ENCODE data around the gene RPS6KA4. TPM values are rescaled to one million over a fixed set of nuclear protein-coding genes. Genes with fewer than 3 reads are reported as not detected.

RPS6KA4 gene
- polyA plus RNA-seq, 1 donor from 2014 or later, result 24.6 TPM

DNA sequence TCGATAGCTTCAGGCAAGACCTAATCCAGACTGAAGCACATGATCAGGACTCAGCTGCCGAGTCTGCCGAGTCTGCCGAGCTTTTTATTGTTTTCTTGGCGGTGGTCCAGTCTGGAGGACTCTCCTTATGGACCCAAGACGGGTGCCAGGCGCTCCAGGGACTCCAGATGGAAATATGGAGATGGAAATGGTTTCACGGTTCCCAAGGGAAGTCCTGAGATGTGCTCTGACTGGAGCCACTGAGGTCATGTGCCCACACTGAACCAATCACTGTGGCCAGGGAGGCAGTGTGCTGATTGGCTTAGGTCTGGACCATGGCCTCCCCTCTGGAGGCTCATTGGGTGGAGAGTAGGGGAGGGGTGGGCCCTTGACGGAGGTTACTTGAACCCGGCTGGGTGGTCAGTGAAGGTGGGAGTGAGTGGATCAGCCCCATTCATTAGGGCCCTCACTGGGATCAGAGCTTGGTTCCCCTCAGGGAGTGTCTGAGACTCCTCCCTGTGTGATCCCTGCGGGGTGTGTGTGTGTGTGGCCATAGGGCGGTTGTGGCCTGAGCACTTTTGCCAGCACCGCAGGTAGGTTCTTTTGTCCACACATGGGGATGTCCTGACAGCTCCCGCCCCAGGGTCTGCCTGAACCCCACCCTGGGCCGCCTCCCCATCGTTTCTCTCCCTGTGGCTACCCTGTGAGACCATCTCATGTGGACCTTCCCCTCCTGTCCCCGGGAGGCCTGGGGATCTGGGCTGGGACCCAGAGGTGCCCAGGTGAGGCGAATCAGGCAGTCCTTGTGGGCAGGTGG is 14.0 kb downstream of the RPS6KA4 start:
- Histone ChIP-seq H3F3A (ENCODE audit: insufficient read depth, low read length, poor library complexity, severe bottlenecking) (no peaks in the 10 kb centered on the region), H2AFZ (ENCODE audit: low read depth, low read length) (no peak overlapping the region), H3K4me3 (ENCODE audit: low read length) (no peak overlapping the region), H4K20me1 (ENCODE audit: insufficient read depth) (no peaks in the 10 kb centered on the region), H3K9ac (ENCODE audit: low read length) (no peak overlapping the region), H3K27ac (ENCODE audit: low read length) (no peak overlapping the region), H3K9me2 (ENCODE audit: insufficient read depth, low read length) (no peaks in the 10 kb centered on the region), H3K36me3 (ENCODE audit: insufficient read depth, low read length) (no peaks in the 10 kb centered on the region), H3K9me3 (ENCODE audit: low read length) (no peaks in the 10 kb centered on the region), H3K4me2 (ENCODE audit: low read length) (no peak overlapping the region), H3K79me2 (replicated peaks; ENCODE audit: insufficient read depth, low read length) (no peaks in the 10 kb centered on the region), H3K27me3 (ENCODE audit: insufficient read depth, low read depth, low read length) (no peaks in the 10 kb centered on the region)
- TF ChIP-seq, protein P1, sequence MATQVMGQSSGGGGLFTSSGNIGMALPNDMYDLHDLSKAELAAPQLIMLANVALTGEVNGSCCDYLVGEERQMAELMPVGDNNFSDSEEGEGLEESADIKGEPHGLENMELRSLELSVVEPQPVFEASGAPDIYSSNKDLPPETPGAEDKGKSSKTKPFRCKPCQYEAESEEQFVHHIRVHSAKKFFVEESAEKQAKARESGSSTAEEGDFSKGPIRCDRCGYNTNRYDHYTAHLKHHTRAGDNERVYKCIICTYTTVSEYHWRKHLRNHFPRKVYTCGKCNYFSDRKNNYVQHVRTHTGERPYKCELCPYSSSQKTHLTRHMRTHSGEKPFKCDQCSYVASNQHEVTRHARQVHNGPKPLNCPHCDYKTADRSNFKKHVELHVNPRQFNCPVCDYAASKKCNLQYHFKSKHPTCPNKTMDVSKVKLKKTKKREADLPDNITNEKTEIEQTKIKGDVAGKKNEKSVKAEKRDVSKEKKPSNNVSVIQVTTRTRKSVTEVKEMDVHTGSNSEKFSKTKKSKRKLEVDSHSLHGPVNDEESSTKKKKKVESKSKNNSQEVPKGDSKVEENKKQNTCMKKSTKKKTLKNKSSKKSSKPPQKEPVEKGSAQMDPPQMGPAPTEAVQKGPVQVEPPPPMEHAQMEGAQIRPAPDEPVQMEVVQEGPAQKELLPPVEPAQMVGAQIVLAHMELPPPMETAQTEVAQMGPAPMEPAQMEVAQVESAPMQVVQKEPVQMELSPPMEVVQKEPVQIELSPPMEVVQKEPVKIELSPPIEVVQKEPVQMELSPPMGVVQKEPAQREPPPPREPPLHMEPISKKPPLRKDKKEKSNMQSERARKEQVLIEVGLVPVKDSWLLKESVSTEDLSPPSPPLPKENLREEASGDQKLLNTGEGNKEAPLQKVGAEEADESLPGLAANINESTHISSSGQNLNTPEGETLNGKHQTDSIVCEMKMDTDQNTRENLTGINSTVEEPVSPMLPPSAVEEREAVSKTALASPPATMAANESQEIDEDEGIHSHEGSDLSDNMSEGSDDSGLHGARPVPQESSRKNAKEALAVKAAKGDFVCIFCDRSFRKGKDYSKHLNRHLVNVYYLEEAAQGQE (IDR thresholded peaks at IDR 0.05; ENCODE audit: borderline replicate concordance), result no peak
- TF ChIP-seq TAF1 (IDR thresholded peaks at IDR 0.05; ENCODE audit: low read depth) (no peak), EZH2 (IDR thresholded peaks at IDR 0.05; ENCODE audit: borderline replicate concordance, insufficient read depth, low read length, poor library complexity, severe bottlenecking) (no peak), SMC3 (conservative IDR thresholded peaks at IDR 0.05; ENCODE audit: poor library complexity) (no peak), POLR2AphosphoS5 (IDR thresholded peaks at IDR 0.05) (no peak), RAD21 (conservative IDR thresholded peaks at IDR 0.05) (no peak), EP300 (conservative IDR thresholded peaks at IDR 0.05; ENCODE audit: poor library complexity, severe bottlenecking) (no peak), MXI1 (conservative IDR thresholded peaks at IDR 0.05; ENCODE audit: poor library complexity, severe bottlenecking) (no peak)
- TF ChIP-seq, protein P2, sequence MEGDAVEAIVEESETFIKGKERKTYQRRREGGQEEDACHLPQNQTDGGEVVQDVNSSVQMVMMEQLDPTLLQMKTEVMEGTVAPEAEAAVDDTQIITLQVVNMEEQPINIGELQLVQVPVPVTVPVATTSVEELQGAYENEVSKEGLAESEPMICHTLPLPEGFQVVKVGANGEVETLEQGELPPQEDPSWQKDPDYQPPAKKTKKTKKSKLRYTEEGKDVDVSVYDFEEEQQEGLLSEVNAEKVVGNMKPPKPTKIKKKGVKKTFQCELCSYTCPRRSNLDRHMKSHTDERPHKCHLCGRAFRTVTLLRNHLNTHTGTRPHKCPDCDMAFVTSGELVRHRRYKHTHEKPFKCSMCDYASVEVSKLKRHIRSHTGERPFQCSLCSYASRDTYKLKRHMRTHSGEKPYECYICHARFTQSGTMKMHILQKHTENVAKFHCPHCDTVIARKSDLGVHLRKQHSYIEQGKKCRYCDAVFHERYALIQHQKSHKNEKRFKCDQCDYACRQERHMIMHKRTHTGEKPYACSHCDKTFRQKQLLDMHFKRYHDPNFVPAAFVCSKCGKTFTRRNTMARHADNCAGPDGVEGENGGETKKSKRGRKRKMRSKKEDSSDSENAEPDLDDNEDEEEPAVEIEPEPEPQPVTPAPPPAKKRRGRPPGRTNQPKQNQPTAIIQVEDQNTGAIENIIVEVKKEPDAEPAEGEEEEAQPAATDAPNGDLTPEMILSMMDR (IDR thresholded peaks at IDR 0.05; ENCODE audit: poor library complexity, severe bottlenecking), result no peak

DNA sequence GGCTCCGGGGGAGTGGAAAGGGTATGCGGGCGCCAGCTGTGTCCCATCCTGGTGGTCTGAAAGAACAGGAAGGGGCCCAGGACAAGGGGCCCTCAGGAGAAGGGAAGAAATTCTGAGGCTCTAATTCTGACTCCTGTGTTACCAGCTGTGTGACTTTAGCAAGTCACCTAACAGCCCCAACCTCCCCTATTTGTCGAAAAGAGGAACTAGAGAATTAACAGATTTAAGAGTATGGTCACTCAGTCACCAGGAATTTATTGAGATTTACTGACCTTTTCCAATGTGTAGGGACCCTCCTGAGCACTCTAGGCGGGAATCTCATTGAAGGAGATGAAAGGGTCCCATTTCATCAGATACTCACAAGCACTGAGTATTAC is 14.6 kb downstream of the RPS6KA4 start:
- Histone ChIP-seq H3K9ac (ENCODE audit: low read length) (no peak overlapping the region), H3K27ac (ENCODE audit: low read length) (no peak overlapping the region), H3K4me3 (ENCODE audit: low read length) (no peak overlapping the region), H4K20me1 (ENCODE audit: insufficient read depth) (no peaks in the 10 kb centered on the region), H3K4me2 (ENCODE audit: low read length) (no peak overlapping the region), H3K36me3 (ENCODE audit: insufficient read depth, low read length) (no peaks in the 10 kb centered on the region), H3K27me3 (ENCODE audit: insufficient read depth, low read depth, low read length) (no peaks in the 10 kb centered on the region), H3K9me2 (ENCODE audit: insufficient read depth, low read length) (no peaks in the 10 kb centered on the region), H3F3A (ENCODE audit: insufficient read depth, low read length, poor library complexity, severe bottlenecking) (no peaks in the 10 kb centered on the region), H2AFZ (ENCODE audit: low read depth, low read length) (no peak overlapping the region), H3K9me3 (ENCODE audit: low read length) (no peaks in the 10 kb centered on the region), H3K79me2 (replicated peaks; ENCODE audit: insufficient read depth, low read length) (no peaks in the 10 kb centered on the region)
- TF ChIP-seq, protein P2 (IDR thresholded peaks at IDR 0.05; ENCODE audit: poor library complexity, severe bottlenecking), result no peak
- TF ChIP-seq EP300 (conservative IDR thresholded peaks at IDR 0.05; ENCODE audit: poor library complexity, severe bottlenecking) (no peak), SMC3 (conservative IDR thresholded peaks at IDR 0.05; ENCODE audit: poor library complexity) (no peak), TAF1 (IDR thresholded peaks at IDR 0.05; ENCODE audit: low read depth) (no peak), MXI1 (conservative IDR thresholded peaks at IDR 0.05; ENCODE audit: poor library complexity, severe bottlenecking) (no peak), RAD21 (conservative IDR thresholded peaks at IDR 0.05) (no peak), EZH2 (IDR thresholded peaks at IDR 0.05; ENCODE audit: borderline replicate concordance, insufficient read depth, low read length, poor library complexity, severe bottlenecking) (no peak), POLR2AphosphoS5 (IDR thresholded peaks at IDR 0.05) (no peak)
- TF ChIP-seq, protein P1 (IDR thresholded peaks at IDR 0.05; ENCODE audit: borderline replicate concordance), result no peak
